ENCODE results near the gene CCDC60.

GRCh38 chr12:119397540-119397939 lies 63.0 kb downstream of the CCDC60 start:
- TF ChIP-seq CTCF (IDR thresholded peaks at IDR 0.05) (no peak), POLR2AphosphoS5 (IDR thresholded peaks at IDR 0.05) (no peak), EP300 (IDR thresholded peaks at IDR 0.05) (no peak)
